Measurements from ENCODE around the gene SAP30. TPM values are rescaled to one million over a fixed set of nuclear protein-coding genes. Genes with fewer than 3 reads are reported as not detected.

The SAP30 gene
- total RNA-seq, 1 experiment from 2014 or later = 12.0 TPM

- BruUV-seq (replicated peaks) = TSS peak; percentile 70
- peak overlapping the region; percentile 87 for H3K27ac ChIP-seq (ENCODE audit: low read depth, low read length)
- TF ChIP-seq SIN3A (IDR thresholded peaks at IDR 0.05; ENCODE audit: low read depth) = peak; percentile 90
- TF ChIP-seq ZNF274 (IDR thresholded peaks at IDR 0.05; ENCODE audit: low read depth, low read length) = no peak
- TF ChIP-seq CBX3 (IDR thresholded peaks at IDR 0.05; ENCODE audit: low read depth) = peak; percentile 73
- TF ChIP-seq EZH2phosphoT487 (IDR thresholded peaks at IDR 0.05; ENCODE audit: borderline replicate concordance) = no peak
- TF ChIP-seq POLR2AphosphoS5 (IDR thresholded peaks at IDR 0.05; ENCODE audit: low read depth, low read length) = peak; percentile 92
- TF ChIP-seq JUND (IDR thresholded peaks at IDR 0.05) = peak; percentile 20; the same call in 1 of the 2 replicates
- peak; percentile 16 for TF ChIP-seq TCF7L2 (IDR thresholded peaks at IDR 0.05; ENCODE audit: borderline replicate concordance, extremely low read depth, insufficient read depth, insufficient read length)
- TF ChIP-seq SP1 (IDR thresholded peaks at IDR 0.05; ENCODE audit: low read depth) = 0 out of 2 replicates have a peak, but pooled peaks have one; percentile 33
- TF ChIP-seq EGR1 (IDR thresholded peaks at IDR 0.05; ENCODE audit: low read depth) = peak; percentile 75
- peak; percentile 93 for TF ChIP-seq POLR2A (IDR thresholded peaks at IDR 0.05; ENCODE audit: borderline replicate concordance, extremely low read depth, insufficient read depth, insufficient read length)
- peak; percentile 73 for TF ChIP-seq MAX (IDR thresholded peaks at IDR 0.05)
- TF ChIP-seq SRF (IDR thresholded peaks at IDR 0.05; ENCODE audit: low read depth) = no peak
- TF ChIP-seq ATF3 (IDR thresholded peaks at IDR 0.05) = no peak
- peak; percentile 79 for DNase-seq (ENCODE audit: low read depth, low spot score)
- no peaks in the 10 kb centered on the region for H3K9me3 ChIP-seq (ENCODE audit: control insufficient read depth in 1 of 2, insufficient read depth in 1 of 2, low read depth in 1 of 2, low read length in 2 of 2)
- H2AFZ ChIP-seq (ENCODE audit: low read depth, low read length, poor library complexity, severe bottlenecking) = peak overlapping the region; percentile 58
- no peaks in the 10 kb centered on the region for H3K27me3 ChIP-seq (ENCODE audit: insufficient read depth, low read length)
- H3K4me2 ChIP-seq (ENCODE audit: low read length) = peak overlapping the region; percentile 92
- no peaks in the 10 kb centered on the region for H4K20me1 ChIP-seq (ENCODE audit: insufficient read depth)
- peak; percentile 73 for ATAC-seq
- CTCF ChIA-PET = interaction anchor here (1.0 to 1.4 kb wide), 4 partner anchors 17 to 85 kb away, joined by 3 to 5 read pairs (median 3); no protein-coding TSS in a partner anchor
- peaks cover 4 to 25% of the 10 kb centered on the region in 2 experiments; a peak in 3 of 4 replicates for H3K36me3 ChIP-seq (ENCODE audit: control insufficient read depth in 1 of 2, insufficient read depth in 2 of 2, low read length in 2 of 2)
- peaks cover 10 to 26% of the 10 kb centered on the region in 2 experiments; a peak in 3 of 4 replicates for H3K4me1 ChIP-seq (ENCODE audit: control insufficient read depth in 1 of 2, insufficient read depth in 2 of 2, low read length in 2 of 2)
- no peaks in the 10 kb centered on the region for H3K9me2 ChIP-seq (ENCODE audit: insufficient read depth)
- H3K79me2 ChIP-seq (ENCODE audit: insufficient read depth, low read length) = peaks cover 38% of the 10 kb centered on the region
- POLR2A ChIA-PET = interaction anchor here (0.7 to 4.9 kb wide), 10 partner anchors 9 to 337 kb away, joined by 3 to 54 read pairs (median 4); partner anchors contain the start of gene SAP30
- RAD21 ChIA-PET (ENCODE audit: low non-redundant PET in 1 of 2, low total read pairs in 2 of 2, uncharacterized antibody in 2 of 2, unreplicated experiment in 2 of 2) = interaction anchor here (1.0 to 1.2 kb wide), 2 partner anchors 34 to 35 kb away, joined by 3 read pairs; partner anchors contain the start of gene SAP30 (in 1 of the 2)
- peak overlapping the region; percentile 100 for H3K9ac ChIP-seq (ENCODE audit: low read length)
- H3K4me3 ChIP-seq (replicated peaks in 1 of 2; ENCODE audit: low read depth in 1 of 2, low read length in 2 of 2) = peak overlapping the region; percentile 93 to 95
- intact Hi-C loops (cut with micrococcal nuclease) = loop anchor here (2.0 kb wide), 1 partner anchor 36 kb away; the partner anchor contains the start of gene SAP30
These were observed 35.6 kb upstream of the SAP30 start for GRCh38 chr4:173334891-173335752.

Data from HCT116 (cell line).